HepG2 (cell line): Measurements from ENCODE around the gene DPEP3. TPM values are rescaled to one million over a fixed set of nuclear protein-coding genes. Genes with fewer than 3 reads are reported as not detected.

Source experiments
- ADNP ChIP-seq: sonication (generic); formaldehyde crosslinking; IDR thresholded peaks from 2 replicates; pipeline ENCODE4 v1.4.0; 2020; ENCODE audit warnings: missing genetic modification reagents
- DZIP1 ChIP-seq: sonication (generic); formaldehyde crosslinking; IDR thresholded peaks from 2 replicates; pipeline ENCODE4 v1.5.0; 2020; ENCODE audit warnings: mild to moderate bottlenecking, missing genetic modification reagents
- ELK4 ChIP-seq: sonication (generic); formaldehyde crosslinking; IDR thresholded peaks from 2 replicates; pipeline ENCODE4 v1.9.0; 2021; ENCODE audit warnings: missing genetic modification reagents, borderline replicate concordance
- KDM3A ChIP-seq: IDR thresholded peaks from 2 replicates; pipeline ENCODE4 v1.6.1; 2018; ENCODE audit warnings: low read depth, missing compliant biosample characterization
- REST ChIP-seq, 2 experiments: IDR thresholded peaks; 2 replicates each; pipeline ENCODE4 v1.6.1; 2011 to 2012; ENCODE audit warnings: low read length in 2 of 2, borderline replicate concordance in 1 of 2, low read depth in 1 of 2, mild to moderate bottlenecking in 1 of 2, moderate library complexity in 1 of 2
- SOX6 ChIP-seq, 2 experiments: fragments of 450-650 bp in 1 of 2; sonication (generic) in 1 of 2; formaldehyde crosslinking in 1 of 2; IDR thresholded peaks; 2 replicates each; pipeline versions ENCODE4 v1.4.0 to v1.6.1; 2017 to 2020; ENCODE audit warnings: antibody characterized with exemption in 1 of 2, mild to moderate bottlenecking in 1 of 2, missing genetic modification reagents in 1 of 2
- TEF ChIP-seq: sonication (generic); formaldehyde crosslinking; IDR thresholded peaks from 2 replicates; pipeline ENCODE4 v1.5.0; 2020; ENCODE audit warnings: missing genetic modification reagents
- ZMYM2 ChIP-seq: sonication (generic); formaldehyde crosslinking; IDR thresholded peaks from 2 replicates; pipeline ENCODE4 v1.8.0; 2022; ENCODE audit warnings: mild to moderate bottlenecking, missing genetic modification reagents
- ZNF275 ChIP-seq: sonication (generic); formaldehyde crosslinking; IDR thresholded peaks from 2 replicates; pipeline ENCODE4 v1.8.0; 2022; ENCODE audit warnings: missing genetic modification reagents, mild to moderate bottlenecking, inconsistent platforms, borderline replicate concordance
- ZNF317 ChIP-seq: sonication (generic); formaldehyde crosslinking; IDR thresholded peaks from 2 replicates; pipeline ENCODE4 v1.5.0; 2020; ENCODE audit warnings: mild to moderate bottlenecking, missing genetic modification reagents
- ZNF431 ChIP-seq: sonication (generic); formaldehyde crosslinking; IDR thresholded peaks from 2 replicates; pipeline ENCODE4 v1.9.0; 2022; ENCODE audit warnings: missing genetic modification reagents, low read depth, mild to moderate bottlenecking, borderline replicate concordance
- ZNF574 ChIP-seq: sonication (generic); formaldehyde crosslinking; IDR thresholded peaks from 2 replicates; pipeline ENCODE4 v1.4.0; 2020; ENCODE audit warnings: missing genetic modification reagents
- ZNF576 ChIP-seq: sonication (generic); formaldehyde crosslinking; IDR thresholded peaks from 2 replicates; pipeline ENCODE4 v1.4.0; 2020; ENCODE audit warnings: mild to moderate bottlenecking, missing genetic modification reagents
- polyA plus RNA-seq, 8 experiments: library from polyadenylated mRNA; depleted of rRNA in 3 of 8; stranded (reverse) in 7 of 8; unstranded in 1 of 8; fragments of >200 nt; fragmentation: Illumina TruSeq in 4 of 8; extraction: Trizol in 4 of 8; gene quantifications; 2 replicates each; pipeline versions ENCODE4 v1.2.1 to v1.2.3, GENCODE V29; 2011 to 2016; ENCODE audit warnings: low read depth in 4 of 8, missing spikeins in 1 of 8, mixed read lengths in 1 of 8; ENCODE audit not compliant: insufficient read depth in 1 of 8
- total RNA-seq, 5 experiments: library from RNA; depleted of rRNA; stranded (reverse); fragments of >200 nt; fragmentation: Illumina TruSeq; extraction: Trizol; gene quantifications; 2 replicates each; pipeline ENCODE4 v1.2.3, GENCODE V29; 2016; ENCODE audit warnings: low read depth in 1 of 5

The DPEP3 gene
- total and polyA plus RNA-seq, 2 of the 13 experiments (the other 11 are each of a cell fraction or from before 2014, with no cell fraction given) = not detected

- TF ChIP-seq ZNF317 (CRISPR knock-in tag) (peak; percentile 70; the same call in 1 of the 2 replicates), DZIP1 (CRISPR knock-in tag) (no peak; the same call in 1 of the 2 replicates), ADNP (CRISPR knock-in tag) (no peak; the same call in 1 of the 2 replicates), ZNF574 (CRISPR knock-in tag) (peak; percentile 95), ELK4 (no peak; the same call in 1 of the 2 replicates), REST (IDR thresholded peaks at IDR 0.05; ENCODE audit: borderline replicate concordance in 1 of 2, low read depth in 1 of 2, low read length in 2 of 2) (peak in 1 of 2 experiments; percentile 79; a peak in 1 of 4 replicates), KDM3A (CRISPR knock-in tag) (peak; percentile 98), ZNF275 (CRISPR knock-in tag) (0 out of 2 replicates have a peak, but pooled peaks have one; percentile 21), SOX6 (IDR thresholded peaks at IDR 0.05) (no peak), SOX6 (CRISPR knock-in tag; IDR thresholded peaks at IDR 0.05) (peak; percentile 75), ZNF576 (peak; percentile 84; the same call in 1 of the 2 replicates), ZMYM2 (CRISPR knock-in tag) (0 out of 2 replicates have a peak, but pooled peaks have one; percentile 23), TEF (CRISPR knock-in tag) (peak; percentile 65; the same call in 1 of the 2 replicates), ZNF431 (CRISPR knock-in tag) (peak; percentile 85)
Observed at GRCh38 chr16:68022728-68023537, 42.6 kb upstream of the DPEP3 start, which contains the start of the genes DDX28 and DUS2 (continued).
